GM10266 (cell line): ENCODE measurements around the gene STOML1.

Experiments
- DNase-seq: peaks from one replicate; pipeline ENCODE4 v3.0.0; 2012; ENCODE audit errors: extremely low spot score
- CTCF ChIP-seq: IDR thresholded peaks from 2 replicates; pipeline ENCODE4 v1.5.1; 2012; ENCODE audit warnings: mild to moderate bottlenecking, low read depth; ENCODE audit not compliant: control insufficient read depth, insufficient read depth; ENCODE audit errors: missing control alignments

The STOML1 gene

GRCh38 chr15:73985101-73985873 is 6.8 kb downstream of the STOML1 start:
- no peak for TF ChIP-seq CTCF
- no peak for DNase-seq

- no peak for TF ChIP-seq CTCF
- no peak for DNase-seq
Measured at GRCh38 chr15:73984208-73984979, 7.7 kb downstream of the STOML1 start.

- no peak for DNase-seq
- no peak for TF ChIP-seq CTCF
Measured at GRCh38 chr15:73983773-73984172, 8.3 kb downstream of the STOML1 start.

GRCh38 chr15:73983211-73983727 is 8.8 kb downstream of the STOML1 start:
- DNase-seq: no peak
- TF ChIP-seq CTCF: no peak

- TF ChIP-seq CTCF: no peak
- DNase-seq: peak; percentile 49
Measured at GRCh38 chr15:73982222-73982962, 9.7 kb downstream of the STOML1 start.

- no peak for TF ChIP-seq CTCF
- no peak for DNase-seq
Measured at GRCh38 chr15:73981761-73982221, 10.3 kb downstream of the STOML1 start.

- no peak for TF ChIP-seq CTCF
- no peak for DNase-seq
Measured at GRCh38 chr15:73979636-73980035, 12.5 kb downstream of the STOML1 start.
